ENCODE results near the gene STRN3.
"Not testable (repeated sequence)": the region's sequence is repeated elsewhere in the genome, so short reads cannot be mapped to it uniquely, and the experiment has no call there.

DNA sequence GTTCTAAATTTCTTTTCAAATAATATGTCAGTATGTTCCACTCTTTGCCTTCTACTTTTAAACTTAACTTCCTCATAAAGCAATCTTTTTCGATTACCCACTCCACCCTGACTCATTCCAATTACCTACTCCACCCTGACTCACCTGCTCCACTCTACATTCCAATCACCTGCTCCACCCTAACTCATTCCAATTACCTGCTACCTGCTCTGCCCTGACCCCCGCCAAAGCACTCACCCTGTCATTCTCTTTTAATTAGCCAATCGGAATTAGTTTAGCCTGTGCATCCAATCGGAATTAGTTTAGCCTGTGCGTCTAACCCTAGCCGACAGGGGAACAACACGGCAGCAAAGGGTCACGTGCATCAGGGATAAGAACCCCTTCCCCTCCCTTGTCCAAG lies 60.3 kb downstream of the STRN3 start:
- TF ChIP-seq, protein P1, sequence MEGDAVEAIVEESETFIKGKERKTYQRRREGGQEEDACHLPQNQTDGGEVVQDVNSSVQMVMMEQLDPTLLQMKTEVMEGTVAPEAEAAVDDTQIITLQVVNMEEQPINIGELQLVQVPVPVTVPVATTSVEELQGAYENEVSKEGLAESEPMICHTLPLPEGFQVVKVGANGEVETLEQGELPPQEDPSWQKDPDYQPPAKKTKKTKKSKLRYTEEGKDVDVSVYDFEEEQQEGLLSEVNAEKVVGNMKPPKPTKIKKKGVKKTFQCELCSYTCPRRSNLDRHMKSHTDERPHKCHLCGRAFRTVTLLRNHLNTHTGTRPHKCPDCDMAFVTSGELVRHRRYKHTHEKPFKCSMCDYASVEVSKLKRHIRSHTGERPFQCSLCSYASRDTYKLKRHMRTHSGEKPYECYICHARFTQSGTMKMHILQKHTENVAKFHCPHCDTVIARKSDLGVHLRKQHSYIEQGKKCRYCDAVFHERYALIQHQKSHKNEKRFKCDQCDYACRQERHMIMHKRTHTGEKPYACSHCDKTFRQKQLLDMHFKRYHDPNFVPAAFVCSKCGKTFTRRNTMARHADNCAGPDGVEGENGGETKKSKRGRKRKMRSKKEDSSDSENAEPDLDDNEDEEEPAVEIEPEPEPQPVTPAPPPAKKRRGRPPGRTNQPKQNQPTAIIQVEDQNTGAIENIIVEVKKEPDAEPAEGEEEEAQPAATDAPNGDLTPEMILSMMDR (IDR thresholded peaks at IDR 0.05; ENCODE audit: low read depth, low read length, poor library complexity, severe bottlenecking), result not testable (repeated sequence)
- not testable (repeated sequence) for TF ChIP-seq EZH2phosphoT487 (IDR thresholded peaks at IDR 0.05; ENCODE audit: borderline replicate concordance, low read length)
